ENCODE results near the gene LORICRIN.
A peak's percentile ranks its signal among the peaks of the same experiment; 100 is the strongest.

Gene LORICRIN

GRCh38 chr1:153248176-153248879 lies 11.2 kb upstream of the LORICRIN start:
- no peak overlapping the region for H3K4me3 ChIP-seq (ENCODE audit: low read depth, low read length)

GRCh38 chr1:153250166-153250565 lies 9.3 kb upstream of the LORICRIN start:
- no peak overlapping the region for H3K4me3 ChIP-seq (ENCODE audit: low read depth, low read length)

GRCh38 chr1:153251087-153251486 lies 8.4 kb upstream of the LORICRIN start:
- H3K4me3 ChIP-seq (ENCODE audit: low read depth, low read length): no peak overlapping the region

- H3K4me3 ChIP-seq (ENCODE audit: low read depth, low read length): no peak overlapping the region
Measured at GRCh38 chr1:153251562-153251961, 7.9 kb upstream of the LORICRIN start.

GRCh38 chr1:153251988-153252387 lies 7.5 kb upstream of the LORICRIN start:
- no peak overlapping the region for H3K4me3 ChIP-seq (ENCODE audit: low read depth, low read length)

- H3K4me3 ChIP-seq (ENCODE audit: low read depth, low read length): no peak overlapping the region
Measured at GRCh38 chr1:153253076-153253475, 6.4 kb upstream of the LORICRIN start.

GRCh38 chr1:153253693-153254092 lies 5.8 kb upstream of the LORICRIN start:
- no peak overlapping the region for H3K4me3 ChIP-seq (ENCODE audit: low read depth, low read length)

GRCh38 chr1:153260585-153261280 lies 1.2 kb downstream of the LORICRIN start:
- no peak overlapping the region for H3K4me3 ChIP-seq (ENCODE audit: low read depth, low read length)

- H3K4me3 ChIP-seq (ENCODE audit: low read depth, low read length): peak overlapping the region; percentile 28
Measured at GRCh38 chr1:153261281-153262069, 2.0 kb downstream of the LORICRIN start.

- no peak overlapping the region for H3K4me3 ChIP-seq (ENCODE audit: low read depth, low read length)
Measured at GRCh38 chr1:153262070-153262366, 2.5 kb downstream of the LORICRIN start.

- no peak overlapping the region for H3K4me3 ChIP-seq (ENCODE audit: low read depth, low read length)
Measured at GRCh38 chr1:153262462-153263157, 3.1 kb downstream of the LORICRIN start.

- no peak overlapping the region for H3K4me3 ChIP-seq (ENCODE audit: low read depth, low read length)
Measured at GRCh38 chr1:153265457-153265856, 6.0 kb downstream of the LORICRIN start.

- no peak overlapping the region for H3K4me3 ChIP-seq (ENCODE audit: low read depth, low read length)
Measured at GRCh38 chr1:153271711-153272110, 12.2 kb downstream of the LORICRIN start.

- no peak overlapping the region for H3K4me3 ChIP-seq (ENCODE audit: low read depth, low read length)
Measured at GRCh38 chr1:153272186-153272585, 12.7 kb downstream of the LORICRIN start.

- no peak overlapping the region for H3K4me3 ChIP-seq (ENCODE audit: low read depth, low read length)
Measured at GRCh38 chr1:153277852-153278251, 18.4 kb downstream of the LORICRIN start.

- no peak overlapping the region for H3K4me3 ChIP-seq (ENCODE audit: low read depth, low read length)
Measured at GRCh38 chr1:153288634-153289275, 29.3 kb downstream of the LORICRIN start.

- no peak overlapping the region for H3K4me3 ChIP-seq (ENCODE audit: low read depth, low read length)
Measured at GRCh38 chr1:153291514-153291913, 32.0 kb downstream of the LORICRIN start.

- no peak overlapping the region for H3K4me3 ChIP-seq (ENCODE audit: low read depth, low read length)
Measured at GRCh38 chr1:153292185-153292584, 32.7 kb downstream of the LORICRIN start.

- no peak overlapping the region for H3K4me3 ChIP-seq (ENCODE audit: low read depth, low read length)
Measured at GRCh38 chr1:153292740-153293479, 33.4 kb downstream of the LORICRIN start.

- H3K4me3 ChIP-seq (ENCODE audit: low read depth, low read length): no peak overlapping the region
Measured at GRCh38 chr1:153293480-153293775, 33.9 kb downstream of the LORICRIN start.

Data from iPS-11a (cell line).